Type B pancreatic cell (in vitro differentiated cells): ENCODE measurements around the gene IL20RA. TPM values are rescaled to one million over a fixed set of nuclear protein-coding genes. Genes with fewer than 3 reads are reported as not detected.

Experiments used
- DNase-seq: peaks from one replicate; pipeline ENCODE4 v3.0.0; 2021; ENCODE audit warnings: mixed read lengths; ENCODE audit not compliant: unreplicated experiment; ENCODE audit errors: extremely low spot score
- H3K27ac Mint-ChIP-seq: 2 replicates; pipeline ENCODE4 v1.8.0; 2021; ENCODE audit warnings: mild to moderate bottlenecking, mixed read lengths
- H3K27me3 Mint-ChIP-seq: 2 replicates; pipeline ENCODE4 v1.8.0; 2021; ENCODE audit warnings: mixed read lengths
- H3K36me3 Mint-ChIP-seq: 2 replicates; pipeline ENCODE4 v1.8.0; 2021; ENCODE audit warnings: mixed read lengths
- H3K4me1 Mint-ChIP-seq: one replicate; pipeline ENCODE4 v1.8.0; 2021; ENCODE audit warnings: mixed read lengths; ENCODE audit not compliant: unreplicated experiment
- H3K4me3 Mint-ChIP-seq: 2 replicates; pipeline ENCODE4 v1.8.0; 2021; ENCODE audit warnings: mild to moderate bottlenecking, mixed read lengths
- H3K9me3 Mint-ChIP-seq: 2 replicates; pipeline ENCODE4 v1.8.0; 2021; ENCODE audit warnings: mixed read lengths
- CTCF ChIP-seq: fragments of 200-600 bp; sonication (generic); conservative IDR thresholded peaks from 2 replicates; pipeline ENCODE4 v1.5.0; 2021; ENCODE audit warnings: antibody characterized with exemption, mild to moderate bottlenecking
- total RNA-seq: library from RNA; stranded (reverse); gene quantifications from 2 replicates; pipeline ENCODE4 v1.2.1, GENCODE V29; 2021; ENCODE audit warnings: low replicate concordance

Gene IL20RA
- total RNA-seq, 1 donor from 2014 or later = 1.7 TPM

GRCh38 chr6:137010128-137010718 is 34.5 kb downstream of the IL20RA start:
- H3K36me3 Mint-ChIP-seq = no peaks in the 10 kb centered on the region
- no peak overlapping the region for H3K27ac Mint-ChIP-seq
- no peaks in the 10 kb centered on the region for H3K27me3 Mint-ChIP-seq
- no peaks in the 10 kb centered on the region for H3K4me1 Mint-ChIP-seq
- no peak for TF ChIP-seq CTCF
- H3K9me3 Mint-ChIP-seq = no peaks in the 10 kb centered on the region
- no peak for DNase-seq
- no peak overlapping the region for H3K4me3 Mint-ChIP-seq

GRCh38 chr6:137008204-137008603 is 36.6 kb downstream of the IL20RA start:
- Mint-ChIP-seq H3K27me3 (no peaks in the 10 kb centered on the region), H3K9me3 (no peaks in the 10 kb centered on the region), H3K4me3 (no peak overlapping the region), H3K4me1 (no peaks in the 10 kb centered on the region), H3K36me3 (no peaks in the 10 kb centered on the region), H3K27ac (no peak overlapping the region)
- TF ChIP-seq CTCF = no peak
- no peak for DNase-seq

- TF ChIP-seq CTCF = no peak
- Mint-ChIP-seq H3K9me3 (no peaks in the 10 kb centered on the region), H3K4me1 (peaks cover 8% of the 10 kb centered on the region), H3K4me3 (no peak overlapping the region), H3K36me3 (no peaks in the 10 kb centered on the region), H3K27ac (no peak overlapping the region), H3K27me3 (peaks cover 6% of the 10 kb centered on the region)
- no peak for DNase-seq
Measured at GRCh38 chr6:137006056-137006455, 38.7 kb downstream of the IL20RA start.

- TF ChIP-seq CTCF = no peak
- Mint-ChIP-seq H3K36me3 (no peaks in the 10 kb centered on the region), H3K27ac (no peak overlapping the region), H3K27me3 (peaks cover 6% of the 10 kb centered on the region), H3K9me3 (no peaks in the 10 kb centered on the region), H3K4me3 (no peak overlapping the region), H3K4me1 (peaks cover 8% of the 10 kb centered on the region)
- DNase-seq = no peak
Measured at GRCh38 chr6:137005073-137005472, 39.7 kb downstream of the IL20RA start.

GRCh38 chr6:137002505-137002904 is 42.3 kb downstream of the IL20RA start:
- no peak overlapping the region for H3K4me3 Mint-ChIP-seq
- H3K9me3 Mint-ChIP-seq = no peaks in the 10 kb centered on the region
- H3K27ac Mint-ChIP-seq = no peak overlapping the region
- no peak for TF ChIP-seq CTCF
- DNase-seq = no peak
- peaks cover 6% of the 10 kb centered on the region for H3K27me3 Mint-ChIP-seq
- no peaks in the 10 kb centered on the region for H3K36me3 Mint-ChIP-seq
- peaks cover 8% of the 10 kb centered on the region for H3K4me1 Mint-ChIP-seq

- Mint-ChIP-seq H3K27ac (no peak overlapping the region), H3K27me3 (peaks cover 6% of the 10 kb centered on the region), H3K4me3 (no peak overlapping the region), H3K36me3 (no peaks in the 10 kb centered on the region), H3K9me3 (no peaks in the 10 kb centered on the region), H3K4me1 (peaks cover 8% of the 10 kb centered on the region)
- no peak for DNase-seq
- TF ChIP-seq CTCF = no peak
Measured at GRCh38 chr6:137001977-137002302, 42.8 kb downstream of the IL20RA start.
